HG03103 (cell line): ENCODE results near the gene SIK2.

ENCODE experiments used
- ATAC-seq: cut with Tn5 transposase; IDR thresholded peaks from one replicate; pipeline ENCODE4 v1.9.1; 2021; ENCODE audit warnings: low read depth; ENCODE audit not compliant: unreplicated experiment

The SIK2 gene

GRCh38 chr11:111776398-111777093 lies 174.3 kb downstream of the SIK2 start:
- peak; percentile 97 for ATAC-seq

DNA sequence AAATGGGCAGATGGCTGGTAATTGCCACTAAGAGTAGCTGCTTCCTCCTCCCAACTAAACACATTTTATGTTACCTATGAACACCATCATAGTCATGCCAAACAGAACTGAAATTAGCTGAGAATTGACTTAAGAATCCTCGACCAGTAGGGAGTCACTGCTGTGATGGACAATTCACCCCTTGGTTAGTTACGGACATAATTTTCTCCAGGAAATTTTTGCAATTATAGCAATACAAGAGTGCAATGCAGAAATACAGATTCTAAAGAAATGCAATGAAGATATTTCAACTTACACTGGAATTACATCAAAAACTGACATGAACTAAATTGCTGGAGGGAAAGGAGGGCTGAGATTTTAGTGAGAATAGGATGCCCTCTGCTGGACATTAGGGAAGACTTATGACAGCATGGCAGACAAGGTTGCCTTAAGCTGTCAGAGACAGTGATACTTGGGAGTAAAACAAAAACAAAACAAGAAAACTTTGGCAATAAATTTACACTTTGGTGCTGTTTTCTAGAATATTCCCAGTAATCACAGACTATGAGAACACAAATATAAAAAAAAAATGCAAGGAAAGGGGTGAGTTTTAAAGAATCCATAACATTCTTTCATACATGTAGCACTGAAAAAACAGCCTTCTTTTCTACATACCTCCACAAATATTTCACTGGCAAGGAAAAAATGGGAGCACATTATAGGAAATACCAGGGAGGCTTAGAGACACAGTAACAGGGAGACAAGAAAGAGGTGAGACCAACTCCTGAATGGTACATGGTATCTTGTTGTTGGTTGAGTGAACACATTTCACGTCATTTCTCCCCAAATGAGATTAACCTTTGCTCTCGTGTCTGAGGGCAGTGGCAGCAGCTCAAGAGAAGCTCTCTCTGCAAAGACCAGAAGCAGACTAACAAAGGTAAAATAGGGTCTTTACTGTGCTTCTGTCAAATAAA lies 175.1 kb downstream of the SIK2 start:
- ATAC-seq = peak; percentile 32

DNA sequence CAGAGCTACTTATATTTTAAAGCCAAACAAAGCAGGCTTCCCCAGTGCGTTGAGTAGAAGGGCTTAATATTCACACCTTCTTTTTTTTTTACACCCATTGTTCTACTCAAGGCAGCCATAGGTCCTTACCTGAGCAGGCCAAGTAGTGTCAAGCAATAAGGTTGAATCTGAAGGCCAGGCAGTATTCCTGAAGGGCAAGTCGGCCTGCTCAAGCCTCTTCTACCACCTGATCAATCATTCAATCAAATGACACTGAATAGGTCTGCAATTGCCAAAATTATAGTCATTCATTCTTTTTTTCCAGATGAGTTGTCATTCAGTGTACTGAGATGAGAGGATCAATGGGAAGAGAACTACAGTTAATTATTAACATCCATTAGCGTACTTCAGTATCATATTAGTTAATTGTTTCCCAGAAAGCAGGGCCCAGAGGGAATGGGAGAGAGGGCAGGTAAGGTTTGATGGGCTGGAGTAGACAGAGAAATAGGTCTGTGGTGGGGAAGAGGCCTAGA lies 175.9 kb downstream of the SIK2 start:
- no peak for ATAC-seq

- ATAC-seq = no peak
Observed at GRCh38 chr11:111779118-111779517, 176.9 kb downstream of the SIK2 start.
